HEK293 (cell line): Measurements from ENCODE around the gene FBH1.

Source experiments
- BCL6B ChIP-seq: fragments of 450-650 bp; formaldehyde crosslinking; IDR thresholded peaks from 2 replicates; pipeline ENCODE4 v1.5.1; 2017; ENCODE audit warnings: missing biosample characterization, missing genetic modification characterization
- KLF10 ChIP-seq: fragments of 450-650 bp; IDR thresholded peaks from 2 replicates; pipeline ENCODE4 v1.5.1; 2018; ENCODE audit warnings: missing biosample characterization, mild to moderate bottlenecking, missing genetic modification characterization
- KLF9 ChIP-seq: fragments of 450-650 bp; formaldehyde crosslinking; IDR thresholded peaks from 2 replicates; pipeline ENCODE4 v1.5.1; 2016; ENCODE audit warnings: missing biosample characterization, missing genetic modification characterization, low read depth
- MEIS1 ChIP-seq: sonication (generic); formaldehyde crosslinking; IDR thresholded peaks from 2 replicates; pipeline ENCODE4 v1.8.1; 2022; ENCODE audit warnings: missing genetic modification reagents, mild to moderate bottlenecking, borderline replicate concordance
- PRDM4 ChIP-seq: fragments of 450-650 bp; formaldehyde crosslinking; IDR thresholded peaks from 2 replicates; pipeline ENCODE4 v1.5.1; 2017; ENCODE audit warnings: missing biosample characterization, missing genetic modification characterization
- REPIN1 ChIP-seq: fragments of 450-650 bp; formaldehyde crosslinking; IDR thresholded peaks from 2 replicates; pipeline ENCODE4 v1.5.1; 2017; ENCODE audit warnings: missing biosample characterization, missing genetic modification characterization, low read depth
- SALL2 ChIP-seq: fragments of 450-650 bp; formaldehyde crosslinking; IDR thresholded peaks from 2 replicates; pipeline ENCODE4 v1.5.0; 2017; ENCODE audit warnings: missing biosample characterization, mild to moderate bottlenecking, missing genetic modification characterization, borderline replicate concordance
- ZFP3 ChIP-seq: fragments of 450-650 bp; formaldehyde crosslinking; IDR thresholded peaks from 2 replicates; pipeline ENCODE4 v1.5.1; 2016; ENCODE audit warnings: low read depth, missing biosample characterization, missing genetic modification characterization
- ZNF132 ChIP-seq: fragments of 450-650 bp; formaldehyde crosslinking; IDR thresholded peaks from 2 replicates; pipeline ENCODE4 v1.5.1; 2017; ENCODE audit warnings: missing biosample characterization, missing genetic modification characterization, borderline replicate concordance
- ZNF155 ChIP-seq: fragments of 450-650 bp; formaldehyde crosslinking; IDR thresholded peaks from 2 replicates; pipeline ENCODE4 v1.5.1; 2016; ENCODE audit warnings: missing biosample characterization, missing genetic modification characterization
- ZNF266 ChIP-seq: fragments of 450-650 bp; formaldehyde crosslinking; IDR thresholded peaks from 2 replicates; pipeline ENCODE4 v1.5.1; 2016; ENCODE audit warnings: missing biosample characterization, missing genetic modification characterization, low read depth
- ZNF335 ChIP-seq: fragments of 450-650 bp; formaldehyde crosslinking; conservative IDR thresholded peaks from 2 replicates; pipeline ENCODE4 v1.5.1; 2016; ENCODE audit warnings: missing biosample characterization, missing genetic modification characterization
- ZNF426 ChIP-seq: fragments of 450-650 bp; formaldehyde crosslinking; IDR thresholded peaks from 2 replicates; pipeline ENCODE4 v1.5.1; 2017; ENCODE audit warnings: missing biosample characterization, missing genetic modification characterization, mild to moderate bottlenecking, inconsistent platforms, moderate library complexity
- ZNF549 ChIP-seq: fragments of 450-650 bp; IDR thresholded peaks from 2 replicates; pipeline ENCODE4 v1.5.1; 2018; ENCODE audit warnings: missing biosample characterization, missing genetic modification characterization, mild to moderate bottlenecking, inconsistent platforms, moderate library complexity
- ZNF585B ChIP-seq: fragments of 450-650 bp; formaldehyde crosslinking; IDR thresholded peaks from 2 replicates; pipeline ENCODE4 v1.5.1; 2016; ENCODE audit warnings: missing biosample characterization, missing genetic modification characterization
- ZNF626 ChIP-seq: fragments of 450-650 bp; sonication (Bioruptor Pico); formaldehyde crosslinking; IDR thresholded peaks from 2 replicates; pipeline ENCODE4 v1.5.1; 2018; ENCODE audit warnings: missing biosample characterization, missing genetic modification characterization, inconsistent platforms
- ZNF837 ChIP-seq: fragments of 450-650 bp; formaldehyde crosslinking; IDR thresholded peaks from 2 replicates; pipeline ENCODE4 v1.5.1; 2016; ENCODE audit warnings: missing biosample characterization, missing genetic modification characterization
- ZNF843 ChIP-seq: fragments of 450-650 bp; formaldehyde crosslinking; IDR thresholded peaks from 2 replicates; pipeline ENCODE4 v1.5.1; 2016; ENCODE audit warnings: missing biosample characterization, missing genetic modification characterization
- TF ChIP-seq, protein P1 (sequence below): fragments of 450-650 bp; formaldehyde crosslinking; IDR thresholded peaks from 2 replicates; pipeline ENCODE4 v1.5.1; 2016; ENCODE audit warnings: missing biosample characterization, missing genetic modification characterization
- TF ChIP-seq, protein P2 (sequence below): fragments of 450-650 bp; formaldehyde crosslinking; IDR thresholded peaks from 2 replicates; pipeline ENCODE4 v1.5.1; 2016; ENCODE audit warnings: missing biosample characterization, missing genetic modification characterization
- TF ChIP-seq, protein P3 (sequence below): fragments of 450-650 bp; formaldehyde crosslinking; IDR thresholded peaks from 2 replicates; pipeline ENCODE4 v1.5.1; 2016; ENCODE audit warnings: missing biosample characterization, missing genetic modification characterization

FBH1 gene

DNA sequence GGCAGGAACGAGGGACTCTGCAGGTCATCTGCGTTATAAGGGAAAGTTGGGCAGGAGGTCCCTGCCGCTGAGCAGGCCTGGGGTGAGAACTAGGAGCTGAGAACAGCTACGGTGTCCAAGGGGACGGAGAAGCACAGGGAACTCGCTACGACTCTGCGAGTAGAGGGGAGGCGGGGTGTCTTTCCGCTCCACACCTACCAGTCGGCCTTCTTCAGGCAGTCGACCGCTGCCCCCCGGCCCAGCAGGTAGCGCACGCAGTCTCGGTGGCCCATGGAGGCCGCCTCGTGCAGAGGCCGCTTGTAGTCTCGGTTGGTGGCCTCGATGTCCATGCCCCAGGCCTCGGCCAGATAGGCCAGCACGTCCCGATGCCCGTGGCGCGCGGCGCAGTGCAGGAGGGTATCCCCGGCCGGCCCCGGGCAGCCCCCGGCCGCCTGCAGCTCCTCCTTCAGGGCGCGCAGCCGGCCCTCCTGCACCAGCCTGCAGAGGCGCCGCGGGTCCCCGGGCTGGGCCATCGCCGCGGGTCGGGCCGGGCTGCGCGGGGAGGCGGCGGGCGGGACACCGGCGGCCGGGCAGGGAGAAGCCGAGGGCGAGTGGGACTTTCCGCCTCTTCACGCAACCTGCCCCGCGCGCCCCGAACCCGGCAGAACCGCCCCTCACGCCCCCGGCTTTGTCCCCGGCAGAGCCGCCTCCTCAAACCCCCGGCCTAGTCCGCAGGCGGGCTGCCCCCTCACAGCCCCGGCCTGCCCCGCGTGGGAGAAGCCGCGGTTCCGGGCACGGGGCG is 1.0 kb upstream of the FBH1 start (continued):
- TF ChIP-seq, protein P1, sequence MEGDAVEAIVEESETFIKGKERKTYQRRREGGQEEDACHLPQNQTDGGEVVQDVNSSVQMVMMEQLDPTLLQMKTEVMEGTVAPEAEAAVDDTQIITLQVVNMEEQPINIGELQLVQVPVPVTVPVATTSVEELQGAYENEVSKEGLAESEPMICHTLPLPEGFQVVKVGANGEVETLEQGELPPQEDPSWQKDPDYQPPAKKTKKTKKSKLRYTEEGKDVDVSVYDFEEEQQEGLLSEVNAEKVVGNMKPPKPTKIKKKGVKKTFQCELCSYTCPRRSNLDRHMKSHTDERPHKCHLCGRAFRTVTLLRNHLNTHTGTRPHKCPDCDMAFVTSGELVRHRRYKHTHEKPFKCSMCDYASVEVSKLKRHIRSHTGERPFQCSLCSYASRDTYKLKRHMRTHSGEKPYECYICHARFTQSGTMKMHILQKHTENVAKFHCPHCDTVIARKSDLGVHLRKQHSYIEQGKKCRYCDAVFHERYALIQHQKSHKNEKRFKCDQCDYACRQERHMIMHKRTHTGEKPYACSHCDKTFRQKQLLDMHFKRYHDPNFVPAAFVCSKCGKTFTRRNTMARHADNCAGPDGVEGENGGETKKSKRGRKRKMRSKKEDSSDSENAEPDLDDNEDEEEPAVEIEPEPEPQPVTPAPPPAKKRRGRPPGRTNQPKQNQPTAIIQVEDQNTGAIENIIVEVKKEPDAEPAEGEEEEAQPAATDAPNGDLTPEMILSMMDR = no peak; the same call in 1 of the 2 replicates
- TF ChIP-seq KLF9 (tag by site-specific recombination) (peak; percentile 33; the same call in 1 of the 2 replicates), ZNF626 (tag by site-specific recombination) (no peak), BCL6B (tag by site-specific recombination) (no peak), REPIN1 (tag by site-specific recombination) (no peak), ZNF837 (no peak), ZNF266 (tag by site-specific recombination) (no peak), ZNF426 (tag by site-specific recombination) (no peak), ZNF132 (tag by site-specific recombination) (no peak), KLF10 (no peak), PRDM4 (tag by site-specific recombination) (no peak), ZNF585B (no peak), ZNF335 (peak; percentile 84), ZNF155 (tag by site-specific recombination) (no peak), SALL2 (tag by site-specific recombination) (no peak), ZNF843 (no peak), ZFP3 (tag by site-specific recombination) (no peak), ZNF549 (tag by site-specific recombination) (no peak), MEIS1 (CRISPR knock-in tag) (no peak)
- TF ChIP-seq, protein P2, sequence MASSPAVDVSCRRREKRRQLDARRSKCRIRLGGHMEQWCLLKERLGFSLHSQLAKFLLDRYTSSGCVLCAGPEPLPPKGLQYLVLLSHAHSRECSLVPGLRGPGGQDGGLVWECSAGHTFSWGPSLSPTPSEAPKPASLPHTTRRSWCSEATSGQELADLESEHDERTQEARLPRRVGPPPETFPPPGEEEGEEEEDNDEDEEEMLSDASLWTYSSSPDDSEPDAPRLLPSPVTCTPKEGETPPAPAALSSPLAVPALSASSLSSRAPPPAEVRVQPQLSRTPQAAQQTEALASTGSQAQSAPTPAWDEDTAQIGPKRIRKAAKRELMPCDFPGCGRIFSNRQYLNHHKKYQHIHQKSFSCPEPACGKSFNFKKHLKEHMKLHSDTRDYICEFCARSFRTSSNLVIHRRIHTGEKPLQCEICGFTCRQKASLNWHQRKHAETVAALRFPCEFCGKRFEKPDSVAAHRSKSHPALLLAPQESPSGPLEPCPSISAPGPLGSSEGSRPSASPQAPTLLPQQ = no peak
- TF ChIP-seq, protein P3, sequence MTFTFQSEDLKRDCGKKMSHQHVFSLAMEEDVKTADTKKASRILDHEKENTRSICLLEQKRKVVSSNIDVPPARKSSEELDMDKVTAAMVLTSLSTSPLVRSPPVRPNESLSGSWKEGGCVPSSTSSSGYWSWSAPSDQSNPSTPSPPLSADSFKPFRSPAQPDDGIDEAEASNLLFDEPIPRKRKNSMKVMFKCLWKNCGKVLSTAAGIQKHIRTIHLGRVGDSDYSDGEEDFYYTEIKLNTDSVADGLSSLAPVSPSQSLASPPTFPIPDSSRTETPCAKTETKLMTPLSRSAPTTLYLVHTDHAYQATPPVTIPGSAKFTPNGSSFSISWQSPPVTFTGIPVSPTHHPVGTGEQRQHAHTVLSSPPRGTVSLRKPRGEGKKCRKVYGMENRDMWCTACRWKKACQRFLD (tag by site-specific recombination) = no peak
